GM18858 (cell line): Measurements from ENCODE around the gene ITGA4.

Experiments used
- ATAC-seq: cut with Tn5 transposase; IDR thresholded peaks from one replicate; pipeline ENCODE4 v1.9.1; 2021; ENCODE audit not compliant: unreplicated experiment

ITGA4 gene

DNA sequence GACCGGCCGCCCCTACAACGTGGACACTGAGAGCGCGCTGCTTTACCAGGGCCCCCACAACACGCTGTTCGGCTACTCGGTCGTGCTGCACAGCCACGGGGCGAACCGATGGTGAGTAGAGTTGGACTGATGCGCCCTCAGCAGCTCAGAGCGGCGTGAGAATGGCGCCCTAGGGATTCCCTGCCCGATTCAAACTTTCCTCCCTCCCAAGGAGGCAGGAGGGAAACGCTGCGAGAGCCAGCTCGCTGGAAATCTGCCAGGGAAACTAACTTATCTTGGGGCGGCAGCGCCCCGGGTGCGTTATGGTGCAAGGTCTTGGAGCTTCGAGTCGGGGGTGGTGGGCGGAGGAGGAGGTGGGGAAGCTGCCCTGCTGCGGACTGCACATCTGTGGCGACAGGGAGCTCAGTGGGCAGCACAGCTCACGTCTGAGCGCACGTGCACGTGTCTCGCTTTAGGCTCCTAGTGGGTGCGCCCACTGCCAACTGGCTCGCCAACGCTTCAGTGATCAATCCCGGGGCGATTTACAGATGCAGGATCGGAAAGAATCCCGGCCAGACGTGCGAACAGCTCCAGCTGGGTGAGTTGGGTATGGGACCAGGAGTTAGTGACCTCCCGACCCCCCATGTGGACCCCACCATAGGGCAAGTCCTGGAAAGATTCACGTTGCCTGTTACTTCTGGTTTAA lies 697 bp downstream of the ITGA4 start:
- ATAC-seq = no peak

DNA sequence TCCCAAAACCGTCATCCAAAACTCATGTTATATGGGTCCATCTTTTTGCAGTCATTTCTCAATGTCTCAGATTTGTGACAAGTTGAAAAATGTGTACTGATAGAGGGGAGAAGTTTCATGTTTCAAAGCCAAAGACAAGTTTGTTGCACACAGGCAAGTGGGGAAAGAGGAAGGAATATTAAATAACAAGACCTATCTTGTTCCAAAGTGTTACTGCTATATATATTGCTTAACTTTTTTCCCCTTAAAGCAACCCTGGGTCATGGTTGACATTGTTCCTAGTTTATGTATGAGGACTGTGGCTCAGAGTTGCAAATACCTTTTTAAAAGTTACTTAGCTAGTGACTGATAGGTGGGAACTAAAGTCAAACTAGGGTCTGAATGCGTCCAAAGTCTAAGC lies 1.7 kb downstream of the ITGA4 start:
- no peak for ATAC-seq

DNA sequence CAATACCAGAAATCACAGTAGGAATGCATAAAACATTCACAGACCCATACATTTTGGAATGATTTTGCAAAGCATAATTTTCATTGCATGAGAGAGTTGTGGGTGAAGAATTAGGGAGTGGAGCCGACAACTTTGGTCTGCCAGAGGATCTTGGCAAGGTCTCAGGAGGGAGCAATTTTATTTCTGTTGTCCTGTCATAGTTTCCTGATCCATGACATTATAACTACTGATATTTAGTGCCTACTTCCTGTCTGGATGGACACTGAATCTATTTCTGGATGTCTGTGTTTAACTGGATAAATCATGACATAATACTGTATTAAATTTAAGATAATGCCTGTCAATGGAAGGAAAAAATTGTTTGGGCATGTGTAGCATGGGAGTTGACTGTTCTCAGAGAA lies 2.4 kb downstream of the ITGA4 start:
- no peak for ATAC-seq

DNA sequence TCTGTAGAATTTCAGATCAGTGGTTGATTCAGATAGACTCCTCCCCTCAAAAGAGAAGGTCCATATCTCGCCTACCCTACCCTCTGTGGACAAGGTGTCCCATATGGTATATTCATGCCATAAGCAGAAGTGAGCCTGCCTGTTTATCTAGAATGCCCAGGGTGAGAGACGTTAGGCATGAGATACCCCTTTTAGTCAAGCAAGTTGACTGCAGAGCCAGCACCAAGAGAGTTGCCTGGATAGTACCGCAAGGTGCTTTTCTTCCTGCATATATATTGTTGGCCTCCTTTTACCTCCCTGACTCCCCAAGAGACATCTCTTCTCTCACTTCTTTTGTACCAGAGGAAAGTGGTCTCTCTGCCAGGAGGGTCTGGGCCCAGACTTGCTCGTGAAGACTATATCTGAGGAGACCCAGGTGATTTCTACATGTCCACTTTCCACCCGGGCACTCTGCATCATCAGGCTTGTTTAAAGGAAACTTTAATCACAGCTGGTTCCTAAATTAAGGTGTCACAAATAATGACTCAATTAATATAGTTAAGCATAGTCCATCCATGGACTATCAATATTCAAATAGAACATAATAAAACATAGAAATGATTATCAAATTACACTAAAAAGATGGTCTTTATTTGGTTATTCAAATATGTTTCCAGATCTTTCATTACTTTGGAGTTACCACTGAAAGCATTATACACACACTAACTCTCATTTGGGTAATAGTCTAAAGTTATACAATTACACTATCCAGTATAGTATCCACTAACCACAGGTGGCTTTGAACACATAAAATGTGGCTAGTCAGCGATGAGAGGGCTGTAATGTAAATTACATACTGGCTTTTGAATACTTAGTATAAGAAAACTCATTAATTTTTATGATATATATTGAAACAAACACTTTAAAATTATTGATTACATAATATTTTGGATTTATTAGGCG lies 4.1 kb downstream of the ITGA4 start:
- ATAC-seq = no peak

DNA sequence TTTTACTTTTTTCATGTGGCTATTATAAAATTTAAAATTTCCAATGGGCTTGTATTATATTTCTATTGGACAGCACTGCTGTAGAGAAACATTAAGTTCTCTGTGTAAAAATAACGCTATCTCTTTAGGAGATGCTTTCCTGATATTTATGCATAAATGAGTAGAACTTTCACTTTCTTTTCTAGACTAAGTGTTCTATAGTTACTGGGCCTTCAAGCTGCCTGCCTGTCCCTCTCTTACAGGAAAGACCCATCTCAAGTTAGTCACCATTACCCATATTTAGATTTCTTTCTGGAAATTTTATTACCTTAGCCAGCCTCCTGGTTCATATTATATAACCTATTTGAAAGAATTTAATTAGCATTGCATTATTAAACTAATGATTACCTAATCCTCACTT lies 4.8 kb downstream of the ITGA4 start:
- peak; percentile 35 for ATAC-seq

DNA sequence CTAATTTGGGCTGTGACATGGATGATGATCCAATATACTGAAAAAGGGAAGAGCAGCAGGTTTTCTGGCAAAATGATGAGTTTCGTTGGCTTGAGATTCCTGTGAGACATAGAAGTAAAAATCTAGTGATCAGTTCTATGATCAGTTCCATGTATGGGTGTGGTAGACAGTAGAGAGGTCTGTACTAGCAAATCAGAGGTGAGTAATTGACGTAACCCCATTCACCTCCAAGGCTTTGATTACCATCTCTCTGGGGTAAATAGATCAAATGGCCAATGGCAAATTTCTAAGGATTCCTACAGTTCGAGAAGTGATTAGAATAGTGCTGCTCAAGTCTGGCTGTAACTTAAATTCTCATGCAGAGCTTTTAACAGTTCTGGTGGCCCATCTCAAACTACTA lies 6.4 kb downstream of the ITGA4 start:
- no peak for ATAC-seq

DNA sequence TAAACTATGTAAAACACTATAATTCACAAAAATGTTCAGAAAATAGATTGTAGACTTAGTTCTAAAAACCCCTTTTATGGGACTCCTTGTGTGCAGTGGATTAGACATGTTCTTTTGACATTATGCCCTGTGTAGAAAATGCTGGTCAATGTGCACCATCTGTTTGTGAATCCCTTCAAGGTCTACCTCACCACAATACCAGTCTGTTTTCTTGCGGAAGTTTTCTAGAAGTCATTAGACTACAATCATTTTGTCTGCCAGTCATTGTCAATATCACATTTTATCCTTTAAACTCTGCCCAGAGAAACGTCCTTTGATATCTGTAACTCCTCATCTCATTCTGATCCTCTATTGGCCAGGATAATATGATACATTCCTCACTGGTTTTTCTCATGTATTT lies 7.8 kb downstream of the ITGA4 start:
- no peak for ATAC-seq

DNA sequence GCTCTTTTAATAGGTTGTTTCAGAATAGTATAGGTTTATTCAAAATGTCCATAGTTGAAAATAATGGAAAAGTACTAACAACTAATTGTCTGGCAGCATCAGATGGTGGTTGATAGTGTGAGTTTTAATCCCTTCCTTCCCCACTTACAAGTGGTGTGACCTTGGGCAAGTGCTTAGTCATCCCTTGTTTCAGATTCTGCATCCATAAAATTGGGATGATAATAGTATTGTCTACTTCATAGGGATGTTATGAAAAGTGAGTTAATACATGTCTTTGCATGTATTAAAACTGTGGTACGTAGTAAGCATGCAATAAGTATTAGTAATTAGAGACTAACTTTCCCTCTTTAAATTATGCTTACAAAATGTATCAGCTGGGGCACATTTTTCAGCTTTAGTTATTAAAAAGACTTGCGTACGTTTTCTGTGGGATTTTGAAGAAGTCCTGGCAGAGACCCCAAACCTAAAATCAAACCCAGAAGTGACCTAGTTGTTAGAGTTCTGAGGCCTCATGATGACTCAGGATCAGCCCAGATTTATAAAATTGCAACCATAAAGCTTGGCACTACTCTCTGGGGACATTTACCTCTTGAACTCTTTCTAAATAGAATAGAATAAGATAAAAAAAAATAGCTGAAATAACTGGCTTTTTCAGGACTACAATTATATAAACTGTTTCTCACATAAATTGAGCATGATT lies 8.6 kb downstream of the ITGA4 start:
- ATAC-seq = no peak

DNA sequence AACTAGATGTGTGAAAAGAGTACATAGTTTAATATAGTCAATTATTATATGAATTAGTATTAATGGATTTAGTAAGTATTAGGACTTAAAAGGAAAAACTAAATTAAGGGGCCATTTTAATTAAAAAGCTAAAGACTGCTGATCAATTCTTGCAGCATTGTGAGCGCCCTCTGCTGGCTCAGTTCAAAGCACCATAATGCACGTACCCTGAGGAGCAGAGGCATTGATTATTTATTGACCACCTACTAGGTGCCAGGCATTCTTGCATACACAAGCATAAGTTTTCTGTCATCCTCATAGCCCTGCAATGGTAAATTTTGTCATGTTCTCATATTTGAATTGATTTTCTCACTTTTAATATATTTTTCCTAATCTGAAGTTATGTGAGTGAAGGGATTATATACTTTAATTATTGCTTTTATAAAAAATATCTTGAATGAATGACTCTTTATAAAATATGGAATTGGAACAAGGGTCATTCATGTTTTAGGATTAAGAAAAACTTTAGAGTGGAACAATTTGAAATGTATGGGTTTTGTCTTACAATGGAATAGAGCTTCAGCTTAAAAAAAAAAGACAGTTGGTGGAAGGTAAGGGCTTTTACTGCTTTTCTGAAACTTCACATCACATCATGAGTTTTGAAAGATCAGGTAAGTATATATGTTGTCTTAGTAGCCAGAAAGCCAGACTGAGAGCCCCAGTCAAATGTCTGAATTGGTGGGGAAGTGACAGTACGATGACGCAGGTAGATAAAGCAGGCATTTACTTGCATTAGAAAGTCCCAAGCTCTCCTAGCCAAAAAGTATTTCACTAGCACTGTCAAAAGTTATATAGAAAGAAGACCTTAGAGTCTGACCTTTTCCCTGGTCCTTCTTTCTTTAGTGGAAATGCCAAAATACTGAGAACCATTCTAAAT lies 9.7 kb downstream of the ITGA4 start:
- peak; percentile 25 for ATAC-seq

DNA sequence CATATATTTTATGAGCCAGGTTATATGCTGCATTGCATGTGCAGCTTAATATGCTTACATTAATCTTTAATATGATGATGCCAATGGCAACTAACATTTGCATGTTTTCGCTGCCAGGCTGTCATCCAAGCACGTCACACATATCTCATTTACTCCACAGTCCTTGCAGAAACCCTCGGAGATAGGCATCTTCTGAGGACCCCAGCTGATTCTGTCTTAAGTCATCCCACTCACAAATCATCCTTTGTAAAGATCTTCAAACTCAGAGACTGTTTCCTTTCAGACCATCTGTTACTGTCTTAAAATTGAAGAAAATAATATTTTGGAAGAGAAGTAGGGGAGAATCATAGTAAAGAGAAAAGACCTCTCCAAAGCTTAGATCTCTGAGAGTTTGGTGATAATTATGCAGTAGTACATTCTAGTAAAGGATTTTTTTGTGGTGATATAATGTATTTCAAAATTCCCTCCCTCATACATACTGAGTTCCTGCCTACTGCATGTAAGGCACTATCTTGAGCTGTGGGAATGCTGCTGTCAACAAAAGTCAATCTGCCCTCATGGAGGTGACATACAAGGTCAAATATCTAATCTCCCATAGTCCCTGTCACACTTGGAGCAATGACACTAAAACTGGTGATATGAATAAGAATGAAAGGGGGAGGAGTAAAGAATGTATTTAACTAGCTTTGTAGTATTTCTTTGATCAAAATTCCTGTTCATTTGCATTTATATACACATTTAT lies 11.0 kb downstream of the ITGA4 start:
- ATAC-seq = no peak

DNA sequence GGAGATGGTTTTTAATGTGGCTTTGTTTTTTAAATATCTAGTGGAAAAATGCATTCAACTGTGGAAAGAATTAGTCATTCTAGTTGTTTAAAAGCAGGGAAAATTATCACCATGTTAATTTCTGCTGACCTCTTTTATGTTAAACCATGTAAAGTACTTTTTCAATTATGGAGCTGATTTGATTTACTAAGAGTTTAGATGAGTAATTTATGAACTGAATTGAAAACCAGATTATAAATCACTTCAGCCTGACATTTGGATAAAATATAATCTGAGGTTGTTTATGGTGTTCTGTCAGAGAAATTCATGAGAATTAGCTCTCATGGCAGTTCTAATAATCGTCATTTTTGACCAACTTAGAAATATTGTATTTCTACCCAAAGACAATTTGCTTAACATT lies 11.6 kb downstream of the ITGA4 start:
- no peak for ATAC-seq

DNA sequence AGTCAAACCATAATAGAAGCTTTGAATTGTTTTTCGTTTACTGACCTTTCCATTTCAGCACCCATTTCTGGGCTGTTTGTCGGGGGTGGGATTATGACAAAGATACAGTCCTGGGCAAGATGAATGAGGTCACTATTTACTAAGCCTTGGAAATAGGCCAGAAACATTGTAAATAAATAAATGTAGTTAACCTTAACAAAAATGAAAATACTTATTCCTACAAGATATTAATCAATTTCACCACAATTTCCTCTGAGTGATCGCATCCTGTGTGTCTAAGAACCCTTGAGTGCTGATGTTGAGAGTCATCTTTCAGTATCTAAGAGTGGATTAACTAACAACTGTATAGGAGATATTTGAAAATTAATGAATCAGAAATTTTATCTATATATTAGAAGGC lies 14.0 kb downstream of the ITGA4 start:
- no peak for ATAC-seq

DNA sequence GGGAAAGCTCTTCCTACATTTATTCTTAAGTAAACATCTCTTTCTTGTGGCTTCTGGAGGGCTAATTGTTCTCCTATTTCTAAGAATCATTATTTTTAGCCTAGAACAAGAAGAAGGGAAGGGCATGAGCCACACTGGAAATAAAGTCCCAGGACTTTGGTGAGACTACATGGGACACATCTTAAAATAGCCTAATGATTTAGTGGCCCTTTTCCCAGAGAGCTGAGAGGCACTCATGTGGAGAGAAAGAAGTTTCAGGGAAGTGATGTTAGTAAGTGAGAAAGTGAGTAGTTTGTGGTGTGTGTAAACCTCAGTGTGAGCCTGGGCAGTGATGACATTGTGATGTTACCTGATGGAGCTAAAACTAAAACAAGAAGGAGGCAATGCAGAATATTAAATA lies 14.6 kb downstream of the ITGA4 start:
- no peak for ATAC-seq

DNA sequence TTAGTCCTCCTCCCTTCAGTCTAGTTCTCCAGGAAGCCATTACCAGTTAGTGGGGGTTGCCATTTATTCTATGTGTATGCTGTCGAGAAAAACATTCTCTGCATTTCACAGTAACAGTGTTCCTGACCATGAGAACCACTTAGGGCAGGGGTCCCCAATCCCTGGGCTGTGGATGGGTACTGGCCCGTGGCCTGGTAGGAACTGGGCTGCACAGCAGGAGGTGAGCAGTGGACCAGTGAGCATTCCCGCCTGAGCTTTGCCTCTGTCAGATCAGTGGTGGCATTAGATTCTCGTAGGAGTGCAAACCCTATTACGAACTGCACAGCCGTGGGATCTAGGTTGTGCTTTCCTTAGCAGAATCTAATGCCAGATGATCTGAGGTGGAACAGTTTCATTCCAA lies 15.8 kb downstream of the ITGA4 start:
- ATAC-seq = no peak

DNA sequence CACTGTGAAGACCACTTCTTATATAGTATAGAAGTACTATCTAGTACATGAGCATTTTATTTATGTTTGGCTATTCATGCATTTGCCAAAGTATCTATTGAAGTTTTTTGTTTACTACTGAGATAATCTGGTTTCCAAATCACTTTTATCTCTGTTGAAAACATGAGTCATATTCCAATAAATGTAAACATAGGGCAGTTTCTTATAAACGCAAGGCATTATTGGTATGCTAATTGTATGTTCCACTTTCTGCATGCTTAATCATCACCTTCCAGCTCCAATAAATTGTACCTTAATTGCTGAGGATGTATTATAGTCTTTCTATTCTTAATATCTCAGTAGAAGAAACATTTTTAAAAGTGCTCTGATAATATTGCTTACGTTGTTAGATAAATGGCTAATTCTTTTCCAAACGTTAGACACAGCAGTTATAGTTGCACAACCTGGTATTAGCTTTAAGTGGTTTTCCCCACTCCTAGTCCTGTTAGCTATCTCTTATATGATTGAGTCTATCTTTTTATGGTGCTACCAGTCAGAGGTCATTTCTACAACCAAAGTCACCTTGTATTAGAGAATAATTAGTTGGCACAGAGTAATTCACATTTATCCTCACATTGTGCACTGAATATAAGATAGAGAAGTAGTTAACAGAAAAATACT lies 17.2 kb downstream of the ITGA4 start:
- ATAC-seq = no peak

DNA sequence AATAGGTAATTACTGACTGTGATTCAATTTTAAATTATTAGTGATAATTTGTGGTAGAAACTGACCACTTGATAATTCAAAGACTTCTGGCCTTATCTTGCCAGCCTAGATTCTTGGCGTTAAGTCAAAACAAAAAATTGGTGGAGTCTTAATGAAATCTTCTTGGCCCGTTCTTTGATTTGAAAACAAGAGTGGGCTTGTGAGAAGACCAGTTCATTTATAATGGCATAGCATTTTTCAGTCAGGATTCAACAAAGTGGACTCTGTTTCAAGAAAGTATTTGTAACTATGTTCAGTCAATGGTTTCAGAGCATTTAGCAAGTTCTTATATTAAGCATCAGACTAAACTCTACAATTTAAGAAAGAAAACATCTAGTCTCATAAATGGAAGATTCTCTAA lies 26.0 kb downstream of the ITGA4 start:
- ATAC-seq = no peak

DNA sequence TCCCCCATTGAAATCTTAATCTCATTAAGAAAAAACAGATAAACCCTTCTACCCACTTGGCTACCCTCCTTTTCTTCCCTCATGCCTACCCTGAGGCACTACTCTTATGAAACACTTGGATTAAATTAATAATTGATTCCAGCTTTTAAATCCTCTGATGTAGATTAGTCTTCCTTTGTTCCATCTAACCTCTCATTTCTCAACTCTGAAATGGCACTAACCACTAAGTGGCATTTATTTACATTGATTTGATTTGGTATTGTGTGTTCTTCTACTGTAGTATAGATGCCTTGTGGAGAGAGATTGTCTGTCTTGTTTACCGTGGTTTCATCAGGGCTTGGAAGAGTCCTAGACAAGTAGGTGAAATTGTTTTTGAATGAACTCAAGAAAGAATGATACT lies 26.7 kb downstream of the ITGA4 start:
- ATAC-seq = no peak

DNA sequence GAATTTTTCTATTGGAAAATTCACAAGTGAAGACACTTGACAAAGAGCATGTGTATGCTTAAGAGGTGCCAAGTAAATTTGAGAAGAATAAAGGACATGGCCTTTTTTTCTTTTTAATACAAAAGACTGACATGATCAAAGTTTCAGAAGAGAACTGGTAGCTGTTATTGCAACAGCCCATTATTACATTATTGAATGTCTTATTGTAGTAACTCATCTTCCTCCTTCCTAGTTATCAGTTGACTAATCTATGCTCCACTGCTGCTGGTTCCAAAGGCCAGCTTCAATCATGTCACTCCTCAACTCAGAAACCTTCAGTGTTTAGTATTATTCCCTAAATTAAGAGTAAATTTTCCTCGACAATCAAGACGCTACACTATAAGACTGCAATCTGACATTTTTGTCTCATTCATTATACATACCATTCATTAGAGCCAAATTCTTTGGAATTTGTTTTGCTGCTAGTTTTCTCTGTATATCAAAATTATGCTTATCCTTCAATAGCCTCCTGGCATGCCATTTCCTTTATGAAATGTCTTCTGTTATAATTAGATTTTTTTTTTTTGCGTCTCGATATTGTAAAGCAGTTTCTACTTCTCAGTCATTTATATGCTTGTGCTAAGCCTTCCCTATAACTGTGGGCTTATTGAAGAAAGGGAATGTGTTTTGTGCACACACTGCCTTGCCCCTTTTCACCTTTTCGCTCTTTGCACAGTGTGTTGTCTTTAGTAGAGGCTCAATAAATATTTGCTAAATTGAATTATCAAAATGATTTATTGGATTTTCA lies 27.9 kb downstream of the ITGA4 start:
- no peak for ATAC-seq

DNA sequence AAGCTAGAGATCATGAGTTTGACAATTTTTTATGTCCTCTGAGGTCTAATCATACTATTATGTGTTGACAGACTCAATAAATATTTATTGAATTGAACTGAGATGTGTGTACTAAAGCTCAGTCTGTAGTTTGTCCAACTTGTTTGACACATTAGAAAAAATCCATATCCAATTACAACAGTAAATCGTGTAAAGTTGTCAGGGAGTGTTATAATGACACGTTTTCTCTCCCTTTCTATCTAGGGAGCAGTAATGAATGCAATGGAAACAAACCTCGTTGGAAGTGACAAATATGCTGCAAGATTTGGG lies 28.4 kb downstream of the ITGA4 start:
- ATAC-seq = no peak
